VCaP (cell line): ENCODE results near the gene CPSF3.
A peak's percentile ranks its signal among the peaks of the same experiment; 100 is the strongest.

ENCODE experiments used
- H3K27ac ChIP-seq: fragments of 450-650 bp; 2 replicates; pipeline ENCODE4 v1.5.1; 2017
- CTCF ChIP-seq: fragments of 450-650 bp; conservative IDR thresholded peaks from 2 replicates; pipeline ENCODE4 v1.5.1; 2017; ENCODE audit warnings: mild to moderate bottlenecking, moderate library complexity

CPSF3 gene

DNA sequence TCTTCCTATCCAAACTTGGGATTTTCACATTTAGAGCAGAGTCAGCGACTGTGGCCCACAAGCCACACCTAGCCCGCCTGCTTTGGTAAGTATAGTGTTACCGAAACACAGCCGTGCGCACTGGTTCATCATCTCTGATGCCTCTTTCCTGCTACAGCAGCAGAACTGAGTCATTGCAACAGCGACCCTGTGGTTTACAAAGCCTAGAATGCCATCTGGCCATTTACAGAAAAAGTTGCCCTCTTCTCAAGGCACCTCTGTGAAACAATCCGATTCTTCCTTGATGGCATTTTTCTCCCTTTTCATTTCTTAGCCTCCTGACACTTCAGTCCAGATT lies 40.2 kb downstream of the CPSF3 start:
- no peak for TF ChIP-seq CTCF
- H3K27ac ChIP-seq, result peak overlapping the region; percentile 64

DNA sequence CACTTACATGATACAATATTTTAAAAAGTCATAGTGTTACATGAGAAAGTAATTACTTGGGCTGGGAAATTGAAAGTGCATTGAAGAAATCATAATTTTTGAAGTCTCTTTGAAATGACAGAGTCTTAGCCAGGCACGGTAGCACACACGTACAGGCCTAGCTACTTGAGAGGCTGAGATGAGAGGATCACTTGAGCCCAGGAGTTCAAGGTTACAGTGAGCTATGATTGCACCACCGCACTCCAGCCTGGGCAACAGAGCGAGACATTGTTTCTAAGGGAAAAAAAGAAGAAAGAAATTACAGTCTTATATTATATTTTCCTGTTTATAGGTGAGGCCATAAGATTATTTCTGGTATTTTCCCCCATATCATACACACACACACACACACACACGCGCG lies 41.7 kb downstream of the CPSF3 start:
- no peak for TF ChIP-seq CTCF
- no peak overlapping the region for H3K27ac ChIP-seq

- H3K27ac ChIP-seq, result no peak overlapping the region
- TF ChIP-seq CTCF, result no peak
These were observed 42.8 kb downstream of the CPSF3 start for GRCh38 chr2:9466147-9466683.

- H3K27ac ChIP-seq, result no peak overlapping the region
- TF ChIP-seq CTCF, result no peak
These were observed 44.2 kb downstream of the CPSF3 start for GRCh38 chr2:9467687-9468086.

GRCh38 chr2:9471206-9471605 lies 47.8 kb downstream of the CPSF3 start:
- TF ChIP-seq CTCF, result no peak
- H3K27ac ChIP-seq, result no peak overlapping the region

- no peak for TF ChIP-seq CTCF
- H3K27ac ChIP-seq, result no peak overlapping the region
These were observed 49.1 kb downstream of the CPSF3 start for GRCh38 chr2:9472511-9472910.

DNA sequence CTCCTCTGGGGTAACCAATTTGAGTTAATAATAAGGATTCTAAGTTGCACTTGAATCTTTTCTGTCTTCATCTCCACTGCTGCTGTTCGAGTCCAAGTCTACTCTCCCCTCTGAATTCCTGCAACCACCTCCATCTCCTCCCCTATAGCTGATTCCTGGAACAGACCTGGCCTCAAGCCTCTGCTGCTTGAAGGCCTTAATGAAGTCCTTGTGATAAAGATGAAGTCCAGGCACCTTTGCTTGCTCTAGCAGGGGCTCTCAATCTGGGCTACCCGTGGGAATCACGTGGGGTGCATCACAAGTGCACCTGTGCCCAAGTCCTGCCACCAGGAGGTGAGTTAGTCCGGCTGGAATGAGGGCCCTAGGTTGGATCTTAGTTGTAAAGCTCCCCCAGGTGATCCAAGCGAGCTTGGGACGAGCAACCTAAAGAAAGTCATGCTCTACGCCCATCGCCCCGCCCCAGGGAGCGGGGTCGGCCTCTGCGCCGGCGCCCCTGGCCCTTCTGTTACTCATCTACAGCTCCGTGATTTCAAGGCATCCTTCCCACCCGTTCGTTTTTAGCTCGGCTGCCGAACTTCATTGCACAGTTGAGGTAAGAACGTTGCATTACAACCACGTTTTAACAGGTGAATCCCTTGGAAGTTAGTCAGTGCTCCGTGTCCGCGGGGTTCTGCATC lies 50.0 kb downstream of the CPSF3 start:
- TF ChIP-seq CTCF, result no peak; the same call in 1 of the 2 replicates
- H3K27ac ChIP-seq, result peak overlapping the region; percentile 87; the same call in 1 of the 2 replicates
